Measurements from ENCODE around the gene GGPS1.

GRCh38 chr1:235391874-235392273 is 63.5 kb downstream of the GGPS1 start:
- TF ChIP-seq, protein P1, sequence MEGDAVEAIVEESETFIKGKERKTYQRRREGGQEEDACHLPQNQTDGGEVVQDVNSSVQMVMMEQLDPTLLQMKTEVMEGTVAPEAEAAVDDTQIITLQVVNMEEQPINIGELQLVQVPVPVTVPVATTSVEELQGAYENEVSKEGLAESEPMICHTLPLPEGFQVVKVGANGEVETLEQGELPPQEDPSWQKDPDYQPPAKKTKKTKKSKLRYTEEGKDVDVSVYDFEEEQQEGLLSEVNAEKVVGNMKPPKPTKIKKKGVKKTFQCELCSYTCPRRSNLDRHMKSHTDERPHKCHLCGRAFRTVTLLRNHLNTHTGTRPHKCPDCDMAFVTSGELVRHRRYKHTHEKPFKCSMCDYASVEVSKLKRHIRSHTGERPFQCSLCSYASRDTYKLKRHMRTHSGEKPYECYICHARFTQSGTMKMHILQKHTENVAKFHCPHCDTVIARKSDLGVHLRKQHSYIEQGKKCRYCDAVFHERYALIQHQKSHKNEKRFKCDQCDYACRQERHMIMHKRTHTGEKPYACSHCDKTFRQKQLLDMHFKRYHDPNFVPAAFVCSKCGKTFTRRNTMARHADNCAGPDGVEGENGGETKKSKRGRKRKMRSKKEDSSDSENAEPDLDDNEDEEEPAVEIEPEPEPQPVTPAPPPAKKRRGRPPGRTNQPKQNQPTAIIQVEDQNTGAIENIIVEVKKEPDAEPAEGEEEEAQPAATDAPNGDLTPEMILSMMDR (IDR thresholded peaks at IDR 0.05; ENCODE audit: borderline replicate concordance, extremely low read depth, low read length, poor library complexity, severe bottlenecking), result no peak
- TF ChIP-seq EZH2 (IDR thresholded peaks at IDR 0.05; ENCODE audit: borderline replicate concordance, low read depth, low read length, severe bottlenecking), result no peak
